Measurements from ENCODE around the gene PRKG1.

DNA sequence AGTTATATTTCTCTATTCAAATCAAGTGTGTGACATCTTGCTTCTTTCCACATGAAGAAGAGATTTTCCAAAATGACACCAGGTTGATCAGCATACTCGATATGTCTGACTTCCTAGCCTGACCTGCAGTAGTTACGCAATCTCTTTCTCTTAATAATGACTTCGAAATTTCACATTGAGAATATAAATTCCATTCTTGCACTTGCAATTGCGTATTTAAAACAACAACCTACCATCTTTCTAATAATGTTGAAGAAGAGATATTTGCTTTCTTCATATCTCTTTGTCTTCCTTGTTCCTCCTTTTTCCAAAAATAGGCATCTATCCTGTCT lies 348.8 kb downstream of the PRKG1 start:
- TF ChIP-seq TEAD4 (IDR thresholded peaks at IDR 0.05; ENCODE audit: low read depth, low read length) (no peak), POLR2A (IDR thresholded peaks at IDR 0.05; ENCODE audit: control extremely low read depth in 1 of 2, low read depth in 2 of 2, low read length in 2 of 2) (no peak), RAD21 (IDR thresholded peaks at IDR 0.05 in 1 of 2, conservative IDR thresholded peaks at IDR 0.05 in 1 of 2; ENCODE audit: low read depth in 2 of 2, low read length in 2 of 2) (no peak), SIRT6 (IDR thresholded peaks at IDR 0.05; ENCODE audit: low read length) (no peak), ASH2L (IDR thresholded peaks at IDR 0.05; ENCODE audit: low read length) (no peak), EGR1 (IDR thresholded peaks at IDR 0.05; ENCODE audit: borderline replicate concordance, low read depth, low read length) (no peak), YY1 (IDR thresholded peaks at IDR 0.05; ENCODE audit: low read depth, low read length) (no peak), TAF1 (IDR thresholded peaks at IDR 0.05; ENCODE audit: low read depth, low read length) (no peak), GABPA (IDR thresholded peaks at IDR 0.05; ENCODE audit: borderline replicate concordance, insufficient read depth, low read length) (no peak), POLR2AphosphoS5 (IDR thresholded peaks at IDR 0.05; ENCODE audit: low read depth, low read length) (no peak), NANOG (IDR thresholded peaks at IDR 0.05; ENCODE audit: insufficient read depth, low read depth, low read length, poor library complexity, severe bottlenecking) (no peak), CBX5 (IDR thresholded peaks at IDR 0.05; ENCODE audit: low read depth, low read length) (no peak)
- TF ChIP-seq, protein P1, sequence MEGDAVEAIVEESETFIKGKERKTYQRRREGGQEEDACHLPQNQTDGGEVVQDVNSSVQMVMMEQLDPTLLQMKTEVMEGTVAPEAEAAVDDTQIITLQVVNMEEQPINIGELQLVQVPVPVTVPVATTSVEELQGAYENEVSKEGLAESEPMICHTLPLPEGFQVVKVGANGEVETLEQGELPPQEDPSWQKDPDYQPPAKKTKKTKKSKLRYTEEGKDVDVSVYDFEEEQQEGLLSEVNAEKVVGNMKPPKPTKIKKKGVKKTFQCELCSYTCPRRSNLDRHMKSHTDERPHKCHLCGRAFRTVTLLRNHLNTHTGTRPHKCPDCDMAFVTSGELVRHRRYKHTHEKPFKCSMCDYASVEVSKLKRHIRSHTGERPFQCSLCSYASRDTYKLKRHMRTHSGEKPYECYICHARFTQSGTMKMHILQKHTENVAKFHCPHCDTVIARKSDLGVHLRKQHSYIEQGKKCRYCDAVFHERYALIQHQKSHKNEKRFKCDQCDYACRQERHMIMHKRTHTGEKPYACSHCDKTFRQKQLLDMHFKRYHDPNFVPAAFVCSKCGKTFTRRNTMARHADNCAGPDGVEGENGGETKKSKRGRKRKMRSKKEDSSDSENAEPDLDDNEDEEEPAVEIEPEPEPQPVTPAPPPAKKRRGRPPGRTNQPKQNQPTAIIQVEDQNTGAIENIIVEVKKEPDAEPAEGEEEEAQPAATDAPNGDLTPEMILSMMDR (IDR thresholded peaks at IDR 0.05; ENCODE audit: control extremely low read depth in 1 of 3, insufficient read depth in 1 of 3, low read depth in 1 of 3, low read length in 3 of 3) = no peak

Data from H1 (cell line).